H9 (cell line): ENCODE measurements around the gene FGD6. TPM values are rescaled to one million over a fixed set of nuclear protein-coding genes. Genes with fewer than 3 reads are reported as not detected.
A peak's percentile ranks its signal among the peaks of the same experiment; 100 is the strongest.

Experiments
- DNase-seq: peaks from one replicate; pipeline ENCODE4 v3.0.0-alpha.2; 2017
- H2AFZ ChIP-seq: one replicate; pipeline ENCODE4 v1.6.1; 2013; ENCODE audit warnings: mild to moderate bottlenecking, low read length, control low read depth, moderate library complexity
- H2AK5ac ChIP-seq: 2 replicates; pipeline ENCODE4 v1.6.1; 2013; ENCODE audit warnings: low read length, control low read depth, mixed read lengths; ENCODE audit not compliant: insufficient read length
- H2BK120ac ChIP-seq: one replicate; pipeline ENCODE4 v1.6.1; 2013; ENCODE audit warnings: low read depth, mild to moderate bottlenecking, low read length, control low read depth, inconsistent platforms; ENCODE audit not compliant: poor library complexity, severe bottlenecking
- H2BK12ac ChIP-seq: 2 replicates; pipeline ENCODE4 v1.6.1; 2013; ENCODE audit warnings: low read length, control low read depth, mixed read lengths, low read depth; ENCODE audit not compliant: insufficient read length
- H2BK15ac ChIP-seq: 2 replicates; pipeline ENCODE4 v1.6.1; 2013; ENCODE audit warnings: low read depth, low read length, control low read depth
- H2BK20ac ChIP-seq: one replicate; pipeline ENCODE4 v1.6.1; 2013; ENCODE audit warnings: low read depth, mild to moderate bottlenecking, low read length, control low read depth, inconsistent platforms; ENCODE audit not compliant: poor library complexity, severe bottlenecking
- H2BK5ac ChIP-seq: 2 replicates; pipeline ENCODE4 v1.6.1; 2013; ENCODE audit warnings: low read length, control low read depth, mixed read lengths; ENCODE audit not compliant: insufficient read length
- H3K14ac ChIP-seq: 2 replicates; pipeline ENCODE4 v1.6.1; 2013; ENCODE audit warnings: low read length, control low read depth; ENCODE audit not compliant: insufficient read depth
- H3K18ac ChIP-seq: 2 replicates; pipeline ENCODE4 v1.6.1; 2013; ENCODE audit warnings: low read depth, mild to moderate bottlenecking, mixed read lengths, low read length, control low read depth; ENCODE audit not compliant: insufficient read length
- H3K23ac ChIP-seq: 2 replicates; pipeline ENCODE4 v1.6.1; 2013; ENCODE audit warnings: low read length, control low read depth, mixed read lengths, low read depth; ENCODE audit not compliant: insufficient read length
- H3K23me2 ChIP-seq: 2 replicates; pipeline ENCODE4 v1.6.1; 2013; ENCODE audit warnings: low read depth, mild to moderate bottlenecking, mixed read lengths, low read length, control low read depth; ENCODE audit not compliant: insufficient read length, poor library complexity, severe bottlenecking
- H3K27ac ChIP-seq: 2 replicates; pipeline ENCODE4 v1.5.1; 2013; ENCODE audit warnings: low read length, control low read depth, mixed read lengths, low read depth; ENCODE audit not compliant: insufficient read length
- H3K27me3 ChIP-seq: 2 replicates; pipeline ENCODE4 v1.6.1; 2013; ENCODE audit warnings: low read length, control low read depth, inconsistent platforms; ENCODE audit not compliant: insufficient read depth
- H3K4ac ChIP-seq: 2 replicates; pipeline ENCODE4 v1.6.1; 2013; ENCODE audit warnings: low read depth, mild to moderate bottlenecking, control low read depth, inconsistent platforms, low read length, moderate library complexity
- H3K4me1 ChIP-seq: 2 replicates; pipeline ENCODE4 v1.6.1; 2013; ENCODE audit warnings: low read length, control low read depth, inconsistent platforms; ENCODE audit not compliant: insufficient read depth
- H3K4me2 ChIP-seq: 2 replicates; pipeline ENCODE4 v1.6.1; 2013; ENCODE audit warnings: low read length, control low read depth, mixed read lengths; ENCODE audit not compliant: insufficient read length, insufficient read depth
- H3K56ac ChIP-seq: 2 replicates; pipeline ENCODE4 v1.6.1; 2013; ENCODE audit warnings: low read depth, mild to moderate bottlenecking, mixed read lengths, low read length, control low read depth; ENCODE audit not compliant: insufficient read length
- H3K79me1 ChIP-seq: 2 replicates; pipeline ENCODE4 v1.6.1; 2013; ENCODE audit warnings: low read depth, mild to moderate bottlenecking, moderate library complexity, low read length, control low read depth, inconsistent platforms; ENCODE audit not compliant: insufficient read depth, poor library complexity, severe bottlenecking
- H3K79me2 ChIP-seq: 2 replicates; pipeline ENCODE4 v1.6.1; 2013; ENCODE audit warnings: low read length, control low read depth, inconsistent platforms; ENCODE audit not compliant: insufficient read depth
- H3K9ac ChIP-seq: 2 replicates; pipeline ENCODE4 v1.6.1; 2013; ENCODE audit warnings: low read length, control low read depth, mixed read lengths; ENCODE audit not compliant: insufficient read length; ENCODE audit errors: extremely low read depth
- H3K9me3 ChIP-seq: one replicate; pipeline ENCODE4 v1.6.1; 2013; ENCODE audit warnings: low read depth, low read length, inconsistent platforms; ENCODE audit not compliant: control insufficient read depth
- H3T11ph ChIP-seq: one replicate; pipeline ENCODE4 v1.6.1; 2013; ENCODE audit warnings: mild to moderate bottlenecking, low read length, control low read depth, inconsistent platforms
- H4K20me1 ChIP-seq: one replicate; pipeline ENCODE4 v1.6.1; 2013; ENCODE audit not compliant: control insufficient read depth, insufficient read length, insufficient read depth
- H4K5ac ChIP-seq: 2 replicates; pipeline ENCODE4 v1.6.1; 2013; ENCODE audit warnings: low read depth, mild to moderate bottlenecking, mixed read lengths, low read length, control low read depth; ENCODE audit not compliant: insufficient read length
- H4K8ac ChIP-seq: replicated peaks from 2 replicates; pipeline ENCODE4 v1.6.1; 2013; ENCODE audit warnings: low read length, control low read depth, mixed read lengths, low read depth; ENCODE audit not compliant: insufficient read length
- H4K91ac ChIP-seq: 2 replicates; pipeline ENCODE4 v1.6.1; 2013; ENCODE audit warnings: low read depth, mild to moderate bottlenecking, moderate library complexity, mixed read lengths, low read length, control low read depth; ENCODE audit not compliant: insufficient read length
- H3K27ac Mint-ChIP-seq, 3 experiments: 2 replicates in 2 of 3; 3 replicates in 1 of 3; pipeline ENCODE4 v1.8.0; 2020 to 2021; ENCODE audit warnings: mixed read lengths in 3 of 3, mild to moderate bottlenecking in 1 of 3, moderate library complexity in 1 of 3
- H3K27me3 Mint-ChIP-seq: 2 replicates; pipeline ENCODE4 v1.8.0; 2021; ENCODE audit warnings: low read depth, mild to moderate bottlenecking, moderate library complexity, mixed read lengths
- H3K36me3 Mint-ChIP-seq, 3 experiments: 2 replicates in 2 of 3; 3 replicates in 1 of 3; pipeline ENCODE4 v1.8.0; 2020 to 2021; ENCODE audit warnings: low read depth in 3 of 3, mixed read lengths in 3 of 3; ENCODE audit not compliant: insufficient read depth in 1 of 3
- H3K4me1 Mint-ChIP-seq, 2 experiments: 2 replicates each; pipeline ENCODE4 v1.8.0; 2020; ENCODE audit warnings: mixed read lengths in 2 of 2
- H3K4me3 Mint-ChIP-seq, 2 experiments: 2 replicates in 1 of 2; 3 replicates in 1 of 2; pipeline ENCODE4 v1.8.0; 2020 to 2021; ENCODE audit warnings: mild to moderate bottlenecking in 2 of 2, mixed read lengths in 2 of 2, moderate library complexity in 1 of 2
- H3K9me3 Mint-ChIP-seq, 2 experiments: 2 replicates in 1 of 2; 3 replicates in 1 of 2; pipeline ENCODE4 v1.8.0; 2020; ENCODE audit warnings: mild to moderate bottlenecking in 2 of 2, mixed read lengths in 2 of 2, moderate library complexity in 1 of 2
- CTCF ChIP-seq: fragments of 200-600 bp; sonication (generic); conservative IDR thresholded peaks from 3 replicates; pipeline ENCODE4 v1.8.0; 2021; ENCODE audit warnings: antibody characterized with exemption, mild to moderate bottlenecking
- WGBS: extraction: QIAGEN DNeasy Blood & Tissue Kit; methylation state at CpG from one replicate; pipeline ENCODE4 v1.1.7; 2013; ENCODE audit warnings: missing lambda C conversion rate, low lambda C conversion rate, mixed read lengths; ENCODE audit not compliant: insufficient read length; ENCODE audit errors: extremely low coverage; 5-methylcytosine and 5-hydroxymethylcytosine counted together
- total RNA-seq: library from RNA; stranded (reverse); gene quantifications from 2 replicates; pipeline ENCODE4 v1.2.1, GENCODE V29; 2021

The FGD6 gene
- total RNA-seq, 1 experiment from 2014 or later = 39.5 TPM

- no peak for DNase-seq
- Mint-ChIP-seq H3K4me3 (no peak overlapping the region), H3K36me3 (peaks cover 17 to 40% (median 37%) of the 10 kb centered on the region in 3 experiments)
Observed at GRCh38 chr12:95146769-95147168, 70.5 kb downstream of the FGD6 start.

More at GRCh38 chr12:95146769-95147168, 70.5 kb downstream of the FGD6 start:
- no peak overlapping the region for H2BK15ac ChIP-seq
- H3K27ac ChIP-seq = no peak overlapping the region
- Mint-ChIP-seq H3K4me1 (peaks cover 19 to 23% of the 10 kb centered on the region in 2 experiments), H3K27ac (peak overlapping the region; percentile 11 to 91 (median 57); a peak in 5 of 7 replicates), H3K9me3 (peaks cover 0 to 5% of the 10 kb centered on the region in 2 experiments; a peak in 2 of 5 replicates), H3K27me3 (no peaks in the 10 kb centered on the region)
- no peak overlapping the region for H3K4ac ChIP-seq
- TF ChIP-seq CTCF = no peak
- H4K5ac ChIP-seq = no peak overlapping the region
- H4K8ac ChIP-seq = no peak overlapping the region
- no peak overlapping the region for H2BK5ac ChIP-seq
- no peak overlapping the region for H3K9ac ChIP-seq
- H2BK12ac ChIP-seq = no peak overlapping the region
- H3K23ac ChIP-seq = no peak overlapping the region
- H2BK120ac ChIP-seq = no peak overlapping the region
- no peaks in the 10 kb centered on the region for H3K79me2 ChIP-seq
- H2BK20ac ChIP-seq = no peak overlapping the region
- H3K18ac ChIP-seq = no peak overlapping the region
- no peak overlapping the region for H3K14ac ChIP-seq
- no peak overlapping the region for H2AK5ac ChIP-seq
- H2AFZ ChIP-seq = no peak overlapping the region
- no peaks in the 10 kb centered on the region for H3K27me3 ChIP-seq
- no peak overlapping the region for H3K4me2 ChIP-seq
- H3K23me2 ChIP-seq = no peaks in the 10 kb centered on the region
- H3K9me3 ChIP-seq = no peaks in the 10 kb centered on the region
- no peak overlapping the region for H3K56ac ChIP-seq
- no CpG with 5 or more reads among the region's 1 CpG for WGBS
- H3K4me1 ChIP-seq = no peaks in the 10 kb centered on the region
- no peak overlapping the region for H4K91ac ChIP-seq
- no peaks in the 10 kb centered on the region for H4K20me1 ChIP-seq
- no peak overlapping the region for H3T11ph ChIP-seq
- no peaks in the 10 kb centered on the region for H3K79me1 ChIP-seq
